Gastrocnemius medialis (tissue), 4 donors: ENCODE results near the gene GRPEL1. TPM values are rescaled to one million over a fixed set of nuclear protein-coding genes. Genes with fewer than 3 reads are reported as not detected.
"Not testable (repeated sequence)": the region's sequence is repeated elsewhere in the genome, so short reads cannot be mapped to it uniquely, and the experiment has no call there.

Source experiments
- ATAC-seq, 2 donors: fragments of 150-250 bp; one replicate each; pipeline ENCODE4 v1.9.1; 2016
- DNase-seq, 2 donors: peaks; one replicate each; pipeline ENCODE4 v3.0.0-alpha.2; 2019
- H3K27ac ChIP-seq, 4 donors: fragments of 200-600 bp; sonication (generic); 1 replicate in 1 of 4; 2 replicates in 3 of 4; pipeline ENCODE4 v1.5.1; 2016 to 2018; ENCODE audit warnings: mild to moderate bottlenecking in 2 of 4, moderate library complexity in 1 of 4
- H3K27me3 ChIP-seq, 3 donors: fragments of 200-600 bp; sonication (generic) in 2 of 3; 1 replicate in 1 of 3; 2 replicates in 2 of 3; pipeline versions ENCODE4 v1.5.1 to v1.6.0; 2016 to 2019; ENCODE audit warnings: mild to moderate bottlenecking in 1 of 3, moderate library complexity in 1 of 3
- H3K36me3 ChIP-seq, 2 donors: fragments of 200-600 bp; sonication (generic) in 1 of 2; one replicate each; pipeline ENCODE4 v1.5.1; 2017 to 2018
- H3K4me1 ChIP-seq, 2 donors: fragments of 200-600 bp; sonication (generic) in 1 of 2; one replicate each; pipeline ENCODE4 v1.5.1; 2016 to 2017; ENCODE audit warnings: mild to moderate bottlenecking in 2 of 2
- H3K4me3 ChIP-seq, 4 donors: fragments of 200-600 bp; sonication (generic) in 3 of 4; 1 replicate in 1 of 4; 2 replicates in 3 of 4; pipeline ENCODE4 v1.5.1; 2016 to 2019; ENCODE audit warnings: mild to moderate bottlenecking in 2 of 4
- H3K9me3 ChIP-seq, 3 donors: fragments of 200-600 bp; sonication (generic) in 2 of 3; 1 replicate in 1 of 3; 2 replicates in 2 of 3; pipeline ENCODE4 v1.5.1; 2016 to 2019
- POLR2A ChIP-seq, 2 donors: fragments of 450-650 bp; IDR thresholded peaks; one replicate each; pipeline ENCODE4 v1.6.1; 2017; ENCODE audit warnings: antibody characterized with exemption in 2 of 2, mild to moderate bottlenecking in 2 of 2, moderate library complexity in 2 of 2
- in situ Hi-C, 4 donors: fragments of 200-750 bp; cut with MboI; loops; one replicate each; pipeline versions ENCODE4 v1.15.0 to v1.8.0; 2017; ENCODE audit warnings: low sequenced_read_pairs in 4 of 4
- intact Hi-C: fragments of 100-400 bp; cut with DNase I; formaldehyde crosslinking; loops from one replicate; pipeline ENCODE4 v1.15.1; 2023; ENCODE audit warnings: low total_unique reads
- total RNA-seq, 4 donors: library from RNA; depleted of rRNA; stranded (reverse); fragments of >200 nt; gene quantifications; one replicate each; pipeline versions ENCODE4 v1.1.0 to v1.2.3, GENCODE V29; 2016
- TF ChIP-seq, protein P1 (sequence below), 5 experiments: fragments of 450-650 bp in 3 of 5; fragments of 200-600 bp in 2 of 5; sonication (generic) in 2 of 5; IDR thresholded peaks in 4 of 5; conservative IDR thresholded peaks in 1 of 5; 1 replicate in 4 of 5; 2 replicates in 1 of 5; pipeline ENCODE4 v1.5.1; 2016 to 2019; ENCODE audit warnings: antibody characterized with exemption in 5 of 5, mild to moderate bottlenecking in 3 of 5, moderate library complexity in 3 of 5

The GRPEL1 gene
- total RNA-seq, 4 donors from 2014 or later, result 28.8 to 58.0 (median 35.8) TPM

DNA sequence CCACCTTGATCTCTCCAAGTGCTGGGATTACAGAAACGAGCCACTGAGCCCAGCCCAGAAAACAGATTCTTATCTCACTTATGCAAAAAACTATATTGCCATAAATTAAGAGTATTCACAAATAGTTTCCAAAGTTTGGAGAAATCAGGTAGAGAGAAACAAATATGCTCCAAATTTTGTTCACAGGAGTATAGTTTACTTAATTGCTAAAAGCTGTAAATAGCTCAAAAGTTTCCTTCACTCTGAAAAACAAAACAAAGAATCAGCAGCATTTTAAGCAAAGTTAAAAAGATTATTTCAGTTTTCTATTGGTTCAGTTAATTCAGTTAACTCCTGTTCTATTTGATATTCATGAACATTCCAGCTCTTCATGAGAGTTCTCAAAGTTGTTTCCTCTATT, 18.5 kb upstream of the GRPEL1 start:
- peaks cover 0 to 2% (median 0%) of the 10 kb centered on the region in 3 donors for H3K27me3 ChIP-seq
- ATAC-seq (no peak), DNase-seq (no peak)
- no peak overlapping the region for H3K4me3 ChIP-seq
- in situ Hi-C loops (no loop called here), intact Hi-C loops (no loop called here)
- H3K36me3 ChIP-seq, result no peaks in the 10 kb centered on the region
- no peaks in the 10 kb centered on the region for H3K9me3 ChIP-seq
- TF ChIP-seq, protein P1, sequence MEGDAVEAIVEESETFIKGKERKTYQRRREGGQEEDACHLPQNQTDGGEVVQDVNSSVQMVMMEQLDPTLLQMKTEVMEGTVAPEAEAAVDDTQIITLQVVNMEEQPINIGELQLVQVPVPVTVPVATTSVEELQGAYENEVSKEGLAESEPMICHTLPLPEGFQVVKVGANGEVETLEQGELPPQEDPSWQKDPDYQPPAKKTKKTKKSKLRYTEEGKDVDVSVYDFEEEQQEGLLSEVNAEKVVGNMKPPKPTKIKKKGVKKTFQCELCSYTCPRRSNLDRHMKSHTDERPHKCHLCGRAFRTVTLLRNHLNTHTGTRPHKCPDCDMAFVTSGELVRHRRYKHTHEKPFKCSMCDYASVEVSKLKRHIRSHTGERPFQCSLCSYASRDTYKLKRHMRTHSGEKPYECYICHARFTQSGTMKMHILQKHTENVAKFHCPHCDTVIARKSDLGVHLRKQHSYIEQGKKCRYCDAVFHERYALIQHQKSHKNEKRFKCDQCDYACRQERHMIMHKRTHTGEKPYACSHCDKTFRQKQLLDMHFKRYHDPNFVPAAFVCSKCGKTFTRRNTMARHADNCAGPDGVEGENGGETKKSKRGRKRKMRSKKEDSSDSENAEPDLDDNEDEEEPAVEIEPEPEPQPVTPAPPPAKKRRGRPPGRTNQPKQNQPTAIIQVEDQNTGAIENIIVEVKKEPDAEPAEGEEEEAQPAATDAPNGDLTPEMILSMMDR (IDR thresholded peaks at IDR 0.05 in 4 of 5, conservative IDR thresholded peaks at IDR 0.05 in 1 of 5), result no peak
- TF ChIP-seq POLR2A (IDR thresholded peaks at IDR 0.05), result no peak
- H3K4me1 ChIP-seq, result peaks cover 0 to 14% of the 10 kb centered on the region in 2 donors
- no peak overlapping the region for H3K27ac ChIP-seq

DNA sequence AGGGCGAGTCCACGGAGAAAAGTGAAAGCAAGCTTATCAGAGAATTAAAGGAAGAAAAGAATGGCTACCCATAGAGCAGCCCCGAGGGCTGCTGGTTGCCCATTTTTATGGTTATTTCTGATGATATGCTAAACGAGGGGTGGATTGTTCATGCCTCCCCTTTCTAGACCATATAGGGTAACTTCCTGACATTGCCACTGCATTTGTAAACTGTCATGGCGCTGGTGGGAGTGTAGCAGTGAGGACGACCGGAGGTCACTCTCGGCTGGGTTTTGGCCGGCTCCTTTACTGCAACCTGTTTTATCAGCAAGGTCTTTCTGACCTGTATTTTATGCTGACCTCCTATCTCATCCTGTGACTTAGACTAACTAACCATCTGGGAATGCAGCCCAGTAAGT, 16.7 kb upstream of the GRPEL1 start:
- H3K27ac ChIP-seq, H3K36me3 ChIP-seq, in situ Hi-C loops, DNase-seq, intact Hi-C loops, H3K9me3 ChIP-seq, H3K27me3 ChIP-seq: not testable (repeated sequence)
- peaks cover 0 to 11% of the 10 kb centered on the region in 2 donors for H3K4me1 ChIP-seq
- peak overlapping the region in 1 of 4 donors; percentile 29 for H3K4me3 ChIP-seq
- peak in 1 of 2 donors; percentile 30 for ATAC-seq

DNA sequence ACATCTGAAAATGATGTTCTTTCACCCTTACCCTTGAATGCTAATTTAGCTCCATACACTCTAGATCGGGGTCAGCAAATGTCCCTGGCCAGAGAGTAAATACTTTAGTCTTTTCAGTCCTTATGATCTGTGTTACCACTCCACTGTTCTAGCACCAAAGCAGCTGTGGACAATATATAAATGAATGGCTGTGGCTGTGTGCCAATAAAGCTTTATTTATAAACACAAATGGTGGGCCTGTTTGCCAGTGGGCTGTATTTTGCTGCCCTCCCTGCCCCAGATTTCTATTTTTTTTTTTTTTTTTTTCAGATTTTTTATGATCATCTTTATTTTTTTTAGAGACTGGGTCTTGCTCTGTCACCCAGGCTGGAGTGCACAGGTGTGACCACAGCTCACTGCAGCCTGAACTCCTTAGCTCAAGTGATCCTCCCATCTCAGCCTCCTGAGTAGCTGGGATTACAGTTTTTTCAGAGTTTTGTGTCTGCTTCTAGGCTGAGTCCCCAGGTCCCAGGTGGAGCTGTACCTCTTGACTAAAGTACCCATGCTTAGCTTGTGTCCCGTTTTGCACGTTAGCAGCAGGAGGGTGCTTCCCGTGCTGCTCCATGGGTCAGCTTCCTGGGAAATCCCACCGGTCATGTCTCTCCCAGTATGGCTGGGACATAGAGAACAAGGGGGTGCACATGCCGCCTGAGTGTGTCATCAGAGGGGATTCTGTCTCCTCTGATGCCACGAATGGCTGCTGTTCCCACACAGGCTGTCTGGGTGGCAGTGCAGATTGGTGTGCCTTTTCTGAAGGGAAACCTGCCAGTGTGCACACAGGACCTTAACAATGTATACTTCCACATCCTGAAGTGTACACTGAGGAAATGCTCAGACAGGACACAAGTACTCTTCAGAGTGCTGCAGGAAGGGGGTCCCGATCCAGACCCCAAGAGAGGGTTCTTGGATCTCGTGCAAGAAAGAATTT, 16.0 kb upstream of the GRPEL1 start:
- H3K27ac ChIP-seq, result no peak overlapping the region
- H3K4me3 ChIP-seq, result peak overlapping the region in 1 of 4 donors; percentile 29
- peaks cover 0 to 5% of the 10 kb centered on the region in 2 donors for H3K4me1 ChIP-seq
- in situ Hi-C loops (no loop called here), intact Hi-C loops (no loop called here)
- no peaks in the 10 kb centered on the region for H3K36me3 ChIP-seq
- no peak for DNase-seq
- TF ChIP-seq POLR2A (IDR thresholded peaks at IDR 0.05), result no peak
- TF ChIP-seq, protein P1 (IDR thresholded peaks at IDR 0.05 in 4 of 5, conservative IDR thresholded peaks at IDR 0.05 in 1 of 5), result no peak
- no peaks in the 10 kb centered on the region for H3K9me3 ChIP-seq
- peaks cover 0 to 2% (median 0%) of the 10 kb centered on the region in 3 donors for H3K27me3 ChIP-seq
- ATAC-seq, result no peak

DNA sequence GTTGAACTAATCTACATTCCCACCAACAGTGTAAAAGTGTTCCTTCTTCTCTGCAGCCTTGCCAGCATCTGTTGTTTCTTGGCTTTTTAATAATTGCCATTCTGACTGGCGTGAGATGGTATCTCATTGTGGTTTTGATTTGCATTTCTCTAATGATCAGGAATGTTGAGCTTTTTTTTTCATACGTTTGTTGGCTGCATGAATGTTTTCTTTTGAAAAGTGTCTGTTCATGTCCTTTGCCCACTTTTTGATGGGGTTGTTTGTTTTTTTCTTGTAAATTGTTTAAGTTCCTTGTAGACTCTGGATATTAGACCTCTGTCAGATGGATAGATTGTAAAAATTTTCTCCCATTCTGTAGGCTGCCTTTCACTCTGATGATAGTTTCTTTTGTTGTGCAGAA, 12.0 kb upstream of the GRPEL1 start:
- H3K9me3 ChIP-seq, H3K36me3 ChIP-seq, ATAC-seq, intact Hi-C loops, H3K27me3 ChIP-seq, H3K4me3 ChIP-seq, H3K27ac ChIP-seq, H3K4me1 ChIP-seq, DNase-seq: not testable (repeated sequence)
- in situ Hi-C loops, result loop anchor here in 3 of 4 donors (10.0 kb wide), 3 partner anchors 95 to 365 kb away; partner anchors contain the start of genes BLOC1S4 (in 2 of the 3) and TBC1D14 (in 2 of the 3)

DNA sequence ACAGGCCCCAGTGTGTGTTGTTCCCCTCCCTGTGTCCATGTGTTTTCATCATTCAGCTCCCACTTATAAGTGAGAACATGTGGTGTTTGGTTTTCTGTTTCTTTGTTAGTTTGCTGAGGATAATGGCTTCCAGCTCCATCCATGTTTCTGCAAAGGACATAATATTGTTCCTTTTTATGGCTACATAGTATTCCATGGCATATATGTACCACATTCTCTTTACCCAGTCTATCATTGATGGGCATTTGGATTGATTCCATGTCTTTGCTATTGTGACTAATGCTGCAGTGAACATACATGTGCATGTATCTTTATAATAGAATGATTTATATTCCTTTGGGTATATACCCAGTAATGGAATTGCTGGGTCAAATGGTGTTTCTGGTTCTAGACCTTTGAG, 11.6 kb upstream of the GRPEL1 start:
- ATAC-seq, H3K36me3 ChIP-seq, H3K27me3 ChIP-seq, H3K4me3 ChIP-seq, H3K27ac ChIP-seq, H3K4me1 ChIP-seq, intact Hi-C loops, DNase-seq, H3K9me3 ChIP-seq: not testable (repeated sequence)
- in situ Hi-C loops, result loop anchor here in 3 of 4 donors (10.0 kb wide), 3 partner anchors 95 to 365 kb away; partner anchors contain the start of genes BLOC1S4 (in 2 of the 3) and TBC1D14 (in 2 of the 3)

DNA sequence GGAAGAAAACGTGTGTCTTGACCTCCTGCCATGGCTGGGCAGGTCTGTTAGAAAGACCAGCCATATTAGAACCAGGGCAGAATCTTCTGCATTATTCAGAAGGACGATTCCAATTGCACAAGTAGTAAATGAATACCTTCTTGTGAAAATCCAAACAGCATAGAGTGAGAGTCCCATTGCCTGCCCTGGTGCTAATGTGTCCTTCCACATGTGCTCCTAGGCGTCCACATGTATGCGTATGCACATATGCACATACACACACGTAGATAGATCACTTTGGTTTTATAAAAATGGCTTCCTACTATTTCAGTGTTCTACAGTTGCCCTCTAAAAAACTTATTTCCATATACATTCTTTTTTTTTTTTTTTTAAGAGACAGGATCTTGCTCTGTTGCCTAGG, 10.2 kb upstream of the GRPEL1 start:
- no peak for DNase-seq
- TF ChIP-seq POLR2A (IDR thresholded peaks at IDR 0.05), result no peak
- TF ChIP-seq, protein P1 (IDR thresholded peaks at IDR 0.05 in 4 of 5, conservative IDR thresholded peaks at IDR 0.05 in 1 of 5), result no peak
- no peak overlapping the region for H3K4me3 ChIP-seq
- ATAC-seq, result no peak
- no peak overlapping the region for H3K27ac ChIP-seq
- H3K27me3 ChIP-seq, result no peaks in the 10 kb centered on the region
- peaks cover 13 to 15% of the 10 kb centered on the region in 2 donors for H3K4me1 ChIP-seq
- H3K9me3 ChIP-seq, result no peaks in the 10 kb centered on the region
- in situ Hi-C loops, result loop anchor here in 3 of 4 donors (10.0 kb wide), 3 partner anchors 93 to 363 kb away; partner anchors contain the start of genes BLOC1S4 (in 2 of the 3) and TBC1D14 (in 2 of the 3)
- H3K36me3 ChIP-seq, result no peaks in the 10 kb centered on the region
- intact Hi-C loops, result no loop called here
